Ascending aorta (tissue), 2 donors: ENCODE measurements around the gene GNPTAB. TPM values are rescaled to one million over a fixed set of nuclear protein-coding genes. Genes with fewer than 3 reads are reported as not detected.

Experiments used
- DNase-seq, 2 donors: peaks; one replicate each; pipeline ENCODE4 v3.0.0-alpha.2; 2019; ENCODE audit warnings: low spot score in 2 of 2
- H3K27ac ChIP-seq, 2 donors: fragments of 200-600 bp; sonication (generic); one replicate each; pipeline ENCODE4 v1.5.1; 2016 to 2017; ENCODE audit warnings: mild to moderate bottlenecking in 1 of 2
- H3K27me3 ChIP-seq: fragments of 200-600 bp; sonication (generic); one replicate; pipeline ENCODE4 v1.5.1; 2017
- H3K36me3 ChIP-seq, 2 donors: fragments of 200-600 bp; sonication (generic); one replicate each; pipeline ENCODE4 v1.5.1; 2016
- H3K4me1 ChIP-seq, 2 donors: fragments of 200-600 bp; sonication (generic); one replicate each; pipeline ENCODE4 v1.5.1; 2016 to 2017; ENCODE audit warnings: mild to moderate bottlenecking in 1 of 2
- H3K4me3 ChIP-seq, 2 donors: fragments of 200-600 bp; sonication (generic); one replicate each; pipeline ENCODE4 v1.5.1; 2016 to 2017; ENCODE audit warnings: mild to moderate bottlenecking in 1 of 2
- H3K9me3 ChIP-seq, 2 donors: fragments of 200-600 bp; sonication (generic); one replicate each; pipeline ENCODE4 v1.5.1; 2016
- intact Hi-C: fragments of 100-400 bp; cut with DNase I; formaldehyde crosslinking; loops from one replicate; pipeline ENCODE4 v1.15.1; 2023
- total RNA-seq: library from RNA; depleted of rRNA; stranded (reverse); fragments of >200 nt; gene quantifications from one replicate; pipeline ENCODE4 v1.1.0, GENCODE V29; 2016
- TF ChIP-seq, protein P1 (sequence below), 3 experiments: fragments of 200-600 bp in 2 of 3; fragments of 450-650 bp in 1 of 3; sonication (generic) in 2 of 3; IDR thresholded peaks; one replicate each; pipeline ENCODE4 v1.5.1; 2016 to 2019; ENCODE audit warnings: antibody characterized with exemption in 3 of 3, mild to moderate bottlenecking in 1 of 3, moderate library complexity in 1 of 3

The GNPTAB gene
- total RNA-seq, 1 donor from 2014 or later: 9.5 TPM

DNA sequence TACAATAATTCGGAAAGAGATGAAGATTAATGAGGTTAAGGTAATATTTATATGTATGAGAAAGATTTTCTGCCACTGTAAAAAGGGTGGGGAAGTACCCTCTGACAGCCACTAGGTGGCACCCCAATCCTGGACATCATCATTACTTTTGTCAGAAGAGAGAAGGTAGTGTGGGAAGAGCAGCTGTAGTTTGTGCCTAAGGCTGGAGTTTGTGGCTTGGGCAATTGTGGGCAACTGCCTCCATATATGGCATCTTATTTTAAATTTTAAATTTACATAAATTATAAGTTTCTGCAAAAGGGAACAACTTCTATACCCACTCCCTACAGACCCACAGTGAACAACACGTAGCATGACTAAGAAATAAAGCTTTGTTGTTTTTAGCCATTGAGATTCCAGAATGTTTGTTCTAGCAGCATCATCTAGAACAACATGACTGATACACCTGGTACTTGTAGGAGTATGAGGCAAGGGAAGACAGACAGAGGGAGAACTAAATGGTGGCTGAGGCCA lies 57.1 kb downstream of the GNPTAB start:
- peaks cover 5 to 10% of the 10 kb centered on the region in 2 donors for H3K36me3 ChIP-seq

DNA sequence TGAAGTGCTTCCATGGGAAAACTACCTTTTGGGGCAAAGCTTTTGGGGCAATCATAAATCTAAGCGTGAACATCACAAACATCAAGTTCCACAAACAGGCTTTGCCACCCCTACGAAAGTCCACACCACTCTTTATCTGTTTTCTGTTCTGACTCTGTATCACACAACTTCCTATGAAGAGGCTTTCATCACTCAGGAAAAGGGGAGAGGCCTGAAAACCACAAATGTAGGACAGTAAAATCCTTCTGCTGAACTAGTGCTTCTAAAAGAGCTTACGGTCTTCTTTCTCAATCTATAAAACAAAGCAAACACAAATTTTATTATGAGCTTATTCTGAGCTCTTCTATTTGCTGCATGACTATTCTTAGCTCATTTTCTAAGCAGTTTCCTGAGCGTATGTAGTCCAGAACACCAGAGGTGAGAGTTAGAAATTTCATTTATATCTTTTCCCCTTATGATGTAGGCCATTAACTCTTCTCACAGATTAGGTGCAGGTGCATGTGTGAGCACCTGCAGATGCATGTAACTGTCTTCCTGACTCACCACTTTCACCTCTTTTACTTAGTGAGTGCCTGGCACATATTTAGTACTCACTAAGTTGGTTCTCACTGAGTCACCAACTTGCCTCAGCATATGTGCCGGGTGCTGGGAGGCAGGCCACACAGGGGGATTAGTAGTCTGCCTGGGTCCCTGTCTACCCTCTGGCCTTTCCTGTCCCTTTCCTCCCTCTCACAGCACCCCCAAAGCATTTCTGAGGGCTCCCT lies 58.6 kb downstream of the GNPTAB start:
- Histone ChIP-seq H3K27ac (no peak overlapping the region), H3K9me3 (no peaks in the 10 kb centered on the region), H3K4me1 (no peaks in the 10 kb centered on the region), H3K36me3 (peaks cover 8 to 15% of the 10 kb centered on the region in 2 donors), H3K27me3 (no peaks in the 10 kb centered on the region), H3K4me3 (no peak overlapping the region)
- no peak for DNase-seq
- intact Hi-C loops: loop anchor here (2.0 kb wide), 1 partner anchor 59 kb away; the partner anchor contains the start of gene GNPTAB
- TF ChIP-seq, protein P1, sequence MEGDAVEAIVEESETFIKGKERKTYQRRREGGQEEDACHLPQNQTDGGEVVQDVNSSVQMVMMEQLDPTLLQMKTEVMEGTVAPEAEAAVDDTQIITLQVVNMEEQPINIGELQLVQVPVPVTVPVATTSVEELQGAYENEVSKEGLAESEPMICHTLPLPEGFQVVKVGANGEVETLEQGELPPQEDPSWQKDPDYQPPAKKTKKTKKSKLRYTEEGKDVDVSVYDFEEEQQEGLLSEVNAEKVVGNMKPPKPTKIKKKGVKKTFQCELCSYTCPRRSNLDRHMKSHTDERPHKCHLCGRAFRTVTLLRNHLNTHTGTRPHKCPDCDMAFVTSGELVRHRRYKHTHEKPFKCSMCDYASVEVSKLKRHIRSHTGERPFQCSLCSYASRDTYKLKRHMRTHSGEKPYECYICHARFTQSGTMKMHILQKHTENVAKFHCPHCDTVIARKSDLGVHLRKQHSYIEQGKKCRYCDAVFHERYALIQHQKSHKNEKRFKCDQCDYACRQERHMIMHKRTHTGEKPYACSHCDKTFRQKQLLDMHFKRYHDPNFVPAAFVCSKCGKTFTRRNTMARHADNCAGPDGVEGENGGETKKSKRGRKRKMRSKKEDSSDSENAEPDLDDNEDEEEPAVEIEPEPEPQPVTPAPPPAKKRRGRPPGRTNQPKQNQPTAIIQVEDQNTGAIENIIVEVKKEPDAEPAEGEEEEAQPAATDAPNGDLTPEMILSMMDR (IDR thresholded peaks at IDR 0.05): no peak

More for the DNA sequence above, 57.1 kb downstream of the GNPTAB start:
- TF ChIP-seq, protein P1 (IDR thresholded peaks at IDR 0.05): peak; percentile 83 to 91 (median 87)
- no peak overlapping the region for H3K4me3 ChIP-seq
- no peaks in the 10 kb centered on the region for H3K4me1 ChIP-seq
- intact Hi-C loops: loop anchor here (1.0 to 2.0 kb wide), 2 partner anchors 57 to 66 kb away; partner anchors contain the start of gene GNPTAB
- H3K9me3 ChIP-seq: no peaks in the 10 kb centered on the region
- H3K27me3 ChIP-seq: no peaks in the 10 kb centered on the region
- peak in 1 of 2 donors; percentile 70 for DNase-seq
- no peak overlapping the region for H3K27ac ChIP-seq

DNA sequence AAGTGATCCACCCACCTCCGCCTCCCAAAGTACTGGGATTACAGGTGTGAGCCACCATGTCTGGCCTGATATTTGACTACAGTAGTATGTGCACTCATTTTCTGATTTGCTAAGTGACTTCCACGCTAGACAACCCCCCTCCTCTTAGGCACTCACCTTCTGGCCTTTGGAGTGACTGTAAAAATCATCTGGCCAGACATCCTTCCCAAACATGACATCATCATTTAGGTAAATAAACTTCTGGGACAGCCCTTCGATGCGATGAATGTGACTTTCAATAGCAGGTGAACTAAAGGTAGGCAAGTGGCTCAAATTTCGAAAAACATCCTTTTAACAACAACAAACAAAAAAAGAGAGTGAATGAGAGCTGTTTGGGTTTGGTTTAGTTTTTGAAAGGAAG lies 60.9 kb downstream of the GNPTAB start:
- intact Hi-C loops: no loop called here
- H3K4me3 ChIP-seq: no peak overlapping the region
- no peaks in the 10 kb centered on the region for H3K9me3 ChIP-seq
- H3K4me1 ChIP-seq: no peaks in the 10 kb centered on the region
- no peak overlapping the region for H3K27ac ChIP-seq
- no peak for DNase-seq
- H3K27me3 ChIP-seq: no peaks in the 10 kb centered on the region
- peaks cover 11 to 31% of the 10 kb centered on the region in 2 donors for H3K36me3 ChIP-seq
- TF ChIP-seq, protein P1 (IDR thresholded peaks at IDR 0.05): no peak

DNA sequence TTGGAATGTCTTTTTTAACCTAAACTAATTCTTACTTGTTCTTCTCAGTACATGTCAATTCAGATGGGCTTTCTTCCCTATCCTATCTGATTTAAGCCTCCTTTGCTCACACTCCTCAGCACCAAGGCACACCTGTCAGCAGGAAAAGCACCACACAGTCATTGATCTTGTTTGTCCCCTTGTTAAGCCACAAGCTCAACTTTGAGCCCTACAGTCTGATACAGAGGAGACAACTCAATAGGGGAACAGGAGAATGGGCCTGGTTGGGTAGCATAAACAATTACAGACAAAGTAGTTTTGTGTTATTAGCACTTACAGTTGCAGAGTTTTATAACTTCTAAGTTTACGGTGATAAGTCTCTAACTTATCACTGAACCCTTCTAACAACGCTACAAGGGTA lies 62.0 kb downstream of the GNPTAB start:
- peaks cover 11 to 31% of the 10 kb centered on the region in 2 donors for H3K36me3 ChIP-seq
- intact Hi-C loops: no loop called here
- no peak for DNase-seq

DNA sequence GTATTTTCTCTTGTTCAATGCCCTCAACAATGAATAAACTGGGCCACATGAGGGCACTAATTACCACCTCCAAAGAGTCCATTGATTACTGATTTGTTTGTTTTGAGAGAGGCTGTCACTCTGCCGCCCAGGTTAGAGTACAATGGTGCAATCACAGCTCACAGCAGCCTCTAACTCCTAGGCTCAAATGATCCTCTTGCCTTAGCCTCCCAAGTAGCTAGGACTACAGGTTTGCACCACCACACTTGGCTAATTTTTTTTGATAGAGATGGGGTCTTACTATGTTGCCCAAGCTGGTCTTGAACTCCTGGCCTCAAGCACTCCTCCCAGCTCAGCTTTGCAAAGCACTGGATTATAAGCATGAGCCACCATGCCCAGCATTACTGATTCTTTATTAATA lies 63.2 kb downstream of the GNPTAB start:
- TF ChIP-seq, protein P1 (IDR thresholded peaks at IDR 0.05): no peak
- Histone ChIP-seq H3K27ac (no peak overlapping the region), H3K4me3 (no peak overlapping the region), H3K4me1 (no peaks in the 10 kb centered on the region), H3K9me3 (no peaks in the 10 kb centered on the region), H3K36me3 (peaks cover 11 to 31% of the 10 kb centered on the region in 2 donors), H3K27me3 (no peaks in the 10 kb centered on the region)
- intact Hi-C loops: no loop called here
- no peak for DNase-seq

More for the DNA sequence above, 62.0 kb downstream of the GNPTAB start:
- no peaks in the 10 kb centered on the region for H3K9me3 ChIP-seq
- TF ChIP-seq, protein P1 (IDR thresholded peaks at IDR 0.05): no peak
- H3K27ac ChIP-seq: no peak overlapping the region
- H3K4me3 ChIP-seq: no peak overlapping the region
- H3K27me3 ChIP-seq: no peaks in the 10 kb centered on the region
- H3K4me1 ChIP-seq: no peaks in the 10 kb centered on the region
